ENCODE results near the gene ROPN1L.

DNA sequence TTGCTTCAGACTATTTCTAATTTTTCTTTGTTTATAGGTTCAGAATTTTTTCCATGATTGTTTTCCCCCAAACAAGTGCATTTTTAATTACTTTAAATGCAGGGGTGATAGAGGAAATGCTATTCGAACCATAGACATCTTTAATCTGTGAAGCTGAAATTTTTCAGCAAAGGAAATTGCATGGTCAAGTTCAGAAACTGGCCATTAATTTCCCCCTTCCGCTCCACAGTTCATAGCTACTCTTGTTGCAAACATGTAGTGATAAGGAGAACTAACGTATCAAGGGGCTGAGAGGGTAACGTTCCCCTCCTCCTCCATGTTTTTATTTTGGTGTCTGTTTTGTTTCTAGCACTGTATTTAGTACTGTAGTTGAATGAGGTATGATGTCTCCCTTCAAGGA is 3.4 kb upstream of the ROPN1L start:
- TF ChIP-seq CTCF (IDR thresholded peaks at IDR 0.05) (no peak), EZH2 (IDR thresholded peaks at IDR 0.05; ENCODE audit: borderline replicate concordance, insufficient read depth, low read depth, low read length, poor library complexity, severe bottlenecking) (no peak)
